Suppressor macrophage treated with lipopolysaccharide for 4 hours (primary cell): ENCODE data around the gene SLC6A20.

Source experiments
- DNase-seq: peaks from one replicate; pipeline ENCODE4 v3.0.0-alpha.2; 2020

Gene SLC6A20, protein sequence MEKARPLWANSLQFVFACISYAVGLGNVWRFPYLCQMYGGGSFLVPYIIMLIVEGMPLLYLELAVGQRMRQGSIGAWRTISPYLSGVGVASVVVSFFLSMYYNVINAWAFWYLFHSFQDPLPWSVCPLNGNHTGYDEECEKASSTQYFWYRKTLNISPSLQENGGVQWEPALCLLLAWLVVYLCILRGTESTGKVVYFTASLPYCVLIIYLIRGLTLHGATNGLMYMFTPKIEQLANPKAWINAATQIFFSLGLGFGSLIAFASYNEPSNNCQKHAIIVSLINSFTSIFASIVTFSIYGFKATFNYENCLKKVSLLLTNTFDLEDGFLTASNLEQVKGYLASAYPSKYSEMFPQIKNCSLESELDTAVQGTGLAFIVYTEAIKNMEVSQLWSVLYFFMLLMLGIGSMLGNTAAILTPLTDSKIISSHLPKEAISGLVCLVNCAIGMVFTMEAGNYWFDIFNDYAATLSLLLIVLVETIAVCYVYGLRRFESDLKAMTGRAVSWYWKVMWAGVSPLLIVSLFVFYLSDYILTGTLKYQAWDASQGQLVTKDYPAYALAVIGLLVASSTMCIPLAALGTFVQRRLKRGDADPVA

DNA sequence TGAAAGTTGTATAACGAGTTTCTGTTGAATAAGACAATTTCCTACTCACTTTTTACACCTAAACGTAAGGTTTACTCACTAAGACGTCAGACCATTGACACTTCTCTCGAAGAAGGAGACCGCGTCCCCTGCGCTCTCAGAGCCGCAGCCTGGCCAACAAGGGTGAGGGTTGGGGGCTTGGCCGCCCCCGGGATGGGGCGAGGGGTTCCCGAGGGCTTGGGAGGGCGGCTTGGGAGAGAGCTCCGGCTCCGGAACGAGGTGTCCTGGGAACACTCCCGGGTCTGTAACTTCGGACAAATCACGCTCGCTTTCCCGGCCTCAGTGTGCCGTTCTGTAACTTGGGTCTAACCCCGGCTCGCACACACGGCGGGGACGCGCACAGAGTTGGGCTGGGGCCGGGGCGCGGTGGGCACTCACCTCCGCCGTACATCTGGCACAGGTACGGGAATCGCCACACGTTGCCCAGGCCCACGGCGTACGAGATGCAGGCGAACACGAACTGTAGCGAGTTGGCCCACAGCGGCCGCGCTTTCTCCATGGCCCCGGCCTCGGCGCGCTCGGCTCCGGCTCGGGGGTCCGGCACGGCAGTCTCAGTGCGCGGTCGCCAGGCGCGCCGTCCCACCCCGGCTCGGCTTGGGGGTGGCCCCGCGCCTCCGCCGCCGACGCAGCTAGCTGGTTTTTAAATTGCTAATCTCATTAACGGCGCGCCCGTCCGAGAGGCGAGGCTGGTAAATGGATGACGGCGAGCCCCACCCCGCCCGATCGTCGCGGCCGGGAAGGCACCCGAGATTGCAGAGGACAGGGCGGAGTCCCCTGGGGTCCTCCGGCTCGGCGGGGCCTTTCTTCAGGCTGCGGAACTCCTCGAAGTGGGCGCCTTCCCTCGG lies at the start of gene SLC6A20:
SLC6A20 (minus strand) TSS at position 655 of the 884 bp plus-strand sequence; CDS start at position 538, 117 bp downstream.
- DNase-seq = peak; percentile 10

DNA sequence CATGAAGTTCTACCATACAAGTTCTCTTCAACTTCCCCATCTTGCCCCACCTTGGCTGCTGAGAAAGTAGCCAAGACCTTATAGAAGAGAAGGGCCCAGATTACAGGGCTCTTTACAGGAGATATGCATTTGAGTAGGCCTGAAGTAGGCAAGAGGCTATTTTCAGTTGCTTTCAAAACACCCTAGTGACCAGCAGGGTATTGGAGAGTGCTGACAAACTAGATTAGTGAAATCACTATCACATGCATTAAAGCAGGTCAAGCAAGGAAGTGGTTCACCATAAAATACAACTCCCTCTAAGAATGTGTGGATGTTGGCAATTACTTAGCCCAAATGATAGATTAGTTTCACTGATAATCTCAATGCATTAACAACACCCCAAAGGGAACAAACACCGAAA lies 48.3 kb upstream of the SLC6A20 start:
- DNase-seq = no peak

DNA sequence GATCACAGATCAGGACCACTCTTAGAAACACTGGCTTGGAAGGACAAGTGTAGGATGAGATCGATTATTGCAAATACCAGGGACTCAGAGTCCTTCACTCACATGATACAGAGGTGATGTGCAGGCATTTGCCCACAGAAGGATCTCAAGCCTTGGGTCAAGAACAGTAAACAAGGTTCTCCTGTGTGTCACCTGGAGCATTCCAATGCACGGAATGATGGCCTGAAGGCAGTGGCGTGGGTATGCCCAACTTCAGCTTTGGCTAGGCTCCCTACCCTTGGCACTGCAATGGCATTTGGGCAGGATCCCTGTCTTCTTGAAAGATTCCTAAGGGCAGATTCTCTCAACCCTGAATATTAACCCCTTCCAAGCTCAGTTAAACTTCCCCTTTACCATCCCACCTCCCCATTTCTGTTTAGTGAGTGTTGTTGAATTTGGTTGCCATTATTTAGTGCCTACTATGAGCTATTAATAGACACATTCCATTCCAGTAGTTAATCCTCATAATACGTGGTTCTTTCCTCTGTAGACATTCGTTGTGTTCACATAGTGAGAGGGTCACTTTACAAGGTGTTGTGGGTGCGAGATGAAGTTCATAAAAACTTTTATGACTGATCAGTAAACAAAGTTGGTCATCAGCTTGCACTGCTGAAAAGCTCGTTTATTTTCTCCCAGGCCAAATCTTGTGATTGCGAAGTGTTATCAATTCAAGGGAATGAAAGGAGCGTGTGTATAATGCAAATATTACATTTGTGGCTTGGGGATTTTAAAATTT lies 46.7 kb upstream of the SLC6A20 start:
- DNase-seq = no peak

DNA sequence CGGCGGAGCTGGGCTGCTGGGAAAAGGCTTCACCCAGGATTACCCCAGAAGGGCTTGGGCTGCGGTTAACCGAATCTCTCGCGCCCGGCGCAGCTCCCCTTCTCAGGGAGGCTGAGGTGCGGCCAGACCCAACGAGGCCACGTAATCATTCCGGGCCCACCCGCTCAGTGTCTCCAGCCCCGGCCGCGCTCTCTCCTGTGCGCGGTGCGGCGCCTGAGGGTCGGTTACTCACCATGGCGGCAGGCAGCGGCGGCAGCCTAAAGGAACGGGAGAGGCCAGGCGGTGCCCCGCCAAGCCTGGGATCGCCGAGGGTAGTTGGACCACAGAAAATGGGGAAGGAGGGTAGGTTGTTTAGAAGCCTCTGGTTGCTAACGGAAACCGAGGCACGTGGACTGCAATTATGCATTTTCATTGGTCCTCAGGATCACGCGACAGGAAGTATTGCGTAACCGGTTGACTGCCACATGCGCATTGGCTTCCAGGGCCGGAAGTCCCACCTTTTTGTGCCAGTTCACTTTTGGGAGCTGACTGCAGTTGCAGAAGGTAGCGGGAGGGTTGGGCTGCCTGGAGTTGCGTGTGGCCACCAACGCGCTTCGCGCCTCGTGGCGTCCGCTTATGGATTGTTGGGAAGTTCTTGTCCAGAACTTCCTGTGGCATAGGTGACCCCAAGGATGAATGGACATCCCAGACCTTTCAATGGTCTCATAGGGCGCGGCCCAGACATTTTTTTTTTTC lies 45.6 kb upstream of the SLC6A20 start, which contains the start of gene LZTFL1:
LZTFL1 (minus strand) TSS at position 363 of the 735 bp plus-strand sequence; CDS start at position 235, 128 bp downstream.
- DNase-seq = peak; percentile 98

DNA sequence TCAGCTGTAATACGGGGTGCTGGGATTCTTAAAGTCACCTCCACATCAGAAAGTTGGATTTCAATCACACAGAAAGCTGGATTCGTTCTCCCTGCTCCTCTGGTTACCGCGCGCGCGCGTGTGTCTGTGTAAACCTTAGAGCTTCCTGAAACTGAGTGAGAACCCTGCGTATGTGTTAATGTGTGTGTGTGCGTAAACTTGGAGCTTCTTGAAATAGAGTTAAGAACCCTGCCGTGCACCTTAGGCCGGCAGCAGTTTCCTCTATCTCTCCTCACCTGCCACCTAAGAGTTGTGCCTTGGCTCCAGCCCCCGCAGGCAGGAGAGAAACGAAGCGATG lies 45.1 kb upstream of the SLC6A20 start:
- DNase-seq = peak; percentile 45

DNA sequence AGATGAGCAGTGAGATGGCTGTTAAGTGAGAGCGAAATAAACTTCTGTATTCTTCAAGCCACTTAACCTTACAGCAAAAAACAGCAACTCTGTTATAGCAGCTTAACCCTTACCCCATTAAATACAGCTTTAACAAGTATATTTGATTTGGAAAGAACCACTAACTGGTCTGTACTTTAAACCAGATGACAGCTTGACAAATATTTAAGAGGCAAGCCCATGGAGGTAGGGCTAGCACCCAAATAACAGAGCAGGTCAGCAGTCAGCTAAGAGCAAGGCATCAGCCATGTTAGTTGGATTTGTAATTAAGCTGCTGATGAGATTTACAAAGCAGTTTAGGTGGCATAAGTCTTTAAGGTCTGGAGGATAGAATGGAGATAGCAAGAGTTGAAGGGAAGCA lies 42.1 kb upstream of the SLC6A20 start:
- DNase-seq = no peak

DNA sequence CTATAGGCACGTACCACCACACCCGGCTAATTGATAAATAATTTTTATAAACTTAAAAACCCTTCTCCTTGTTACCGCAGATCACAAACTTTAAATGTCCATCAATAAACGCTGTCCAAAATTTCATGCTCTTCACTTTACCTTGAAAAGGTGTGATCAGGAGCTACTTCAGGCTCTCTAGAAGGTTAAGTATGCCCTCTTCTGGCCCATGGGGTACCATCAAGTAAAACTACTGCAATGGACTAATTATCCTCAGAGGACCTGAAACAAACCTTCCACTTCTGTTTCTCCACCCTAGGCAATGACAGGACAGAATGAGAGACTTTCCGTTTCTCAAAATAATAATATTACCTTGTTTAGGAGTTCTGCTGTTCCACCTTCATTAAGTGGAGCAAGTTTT lies 36.4 kb upstream of the SLC6A20 start:
- DNase-seq = no peak

DNA sequence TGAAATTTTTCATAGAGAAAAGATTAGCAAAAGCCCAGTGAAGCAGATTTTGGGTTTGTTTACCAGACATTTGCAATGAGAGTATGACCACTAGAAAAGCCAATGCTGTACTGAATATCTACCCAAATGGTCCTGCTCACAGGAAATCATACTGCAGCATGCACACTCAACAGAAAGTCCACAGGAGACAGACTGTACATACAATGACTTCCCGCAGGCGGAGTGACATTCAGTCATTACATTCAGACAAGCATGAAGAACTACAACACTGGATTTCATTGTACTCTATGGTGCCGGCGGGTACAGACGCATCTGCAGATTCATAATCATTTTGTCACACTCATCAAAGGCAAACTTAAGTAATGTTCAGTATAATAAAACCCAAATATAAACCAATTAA lies 33.8 kb upstream of the SLC6A20 start:
- no peak for DNase-seq

DNA sequence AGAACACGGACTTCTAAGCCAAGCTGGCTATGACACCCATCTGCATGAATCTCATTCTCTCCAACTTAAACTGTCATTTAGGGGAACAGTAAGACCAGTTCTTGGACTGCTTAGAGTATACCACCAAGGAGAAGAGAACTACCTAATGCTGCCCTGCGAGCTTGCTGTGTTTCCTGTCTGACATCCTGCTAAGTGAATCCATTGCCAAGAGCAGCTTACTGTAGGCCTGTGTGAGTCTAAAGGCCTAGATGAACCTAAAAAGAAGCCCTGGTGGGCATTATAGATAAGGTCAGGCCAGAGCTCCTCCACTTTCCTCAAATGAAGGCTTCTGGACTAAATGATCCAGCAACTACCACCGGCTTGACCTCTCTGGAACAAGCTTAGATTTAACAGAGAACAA lies 30.6 kb upstream of the SLC6A20 start:
- DNase-seq = no peak

DNA sequence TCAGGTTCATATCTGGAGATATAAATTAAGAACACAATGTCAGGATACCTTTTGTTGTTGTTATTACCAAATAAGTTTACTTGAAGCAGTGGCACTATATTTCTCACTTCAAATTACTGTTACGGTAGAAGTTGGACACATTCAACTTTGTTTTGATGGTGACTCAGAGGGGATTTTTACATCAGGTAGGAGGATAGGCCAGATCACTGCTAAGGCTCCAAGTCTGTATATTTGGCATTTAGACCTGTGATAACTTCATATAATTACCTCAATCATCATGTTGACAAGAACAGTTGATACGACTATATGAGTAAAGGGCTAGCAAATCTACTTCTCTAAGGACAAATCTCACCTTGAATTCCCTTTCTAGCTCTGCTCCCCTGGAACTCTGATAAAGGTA lies 30.0 kb upstream of the SLC6A20 start:
- no peak for DNase-seq

DNA sequence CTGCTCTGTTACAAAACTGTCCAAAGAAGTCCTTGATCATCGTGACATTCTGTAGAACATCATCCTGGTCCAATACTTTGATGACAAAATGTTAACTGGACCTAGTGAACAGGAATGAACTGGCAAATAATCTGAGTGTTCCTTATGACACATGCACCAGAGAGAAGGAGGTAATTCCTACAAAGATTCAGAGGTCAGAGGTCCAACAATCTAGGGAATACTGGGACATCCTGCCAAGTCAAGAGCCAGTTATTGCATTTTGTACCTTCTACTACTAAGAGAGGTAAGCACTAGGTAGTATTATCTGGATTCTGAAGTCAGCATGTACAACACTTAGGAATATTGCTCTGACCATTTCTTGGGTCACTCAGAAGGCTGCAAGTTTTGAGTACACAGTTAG lies 24.8 kb upstream of the SLC6A20 start:
- DNase-seq = no peak

DNA sequence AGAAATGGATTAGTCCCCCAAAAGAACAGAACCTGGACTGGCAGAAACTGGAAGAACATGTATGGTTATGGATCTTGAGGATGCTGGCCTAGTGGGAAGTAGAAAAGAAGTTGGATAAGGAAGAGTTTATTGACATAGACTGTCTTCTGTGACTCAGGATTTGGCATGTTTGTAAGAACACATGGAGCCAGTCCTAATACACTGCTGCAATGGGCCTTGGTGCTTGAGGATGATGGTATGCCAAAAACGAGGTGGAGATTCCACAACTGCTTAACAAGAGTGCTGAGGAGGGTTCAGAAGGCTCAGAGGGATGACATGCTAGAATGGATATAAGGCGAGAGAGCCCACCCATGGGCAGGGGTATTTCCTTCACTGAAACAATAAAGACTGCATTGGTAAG lies 23.2 kb upstream of the SLC6A20 start:
- no peak for DNase-seq

DNA sequence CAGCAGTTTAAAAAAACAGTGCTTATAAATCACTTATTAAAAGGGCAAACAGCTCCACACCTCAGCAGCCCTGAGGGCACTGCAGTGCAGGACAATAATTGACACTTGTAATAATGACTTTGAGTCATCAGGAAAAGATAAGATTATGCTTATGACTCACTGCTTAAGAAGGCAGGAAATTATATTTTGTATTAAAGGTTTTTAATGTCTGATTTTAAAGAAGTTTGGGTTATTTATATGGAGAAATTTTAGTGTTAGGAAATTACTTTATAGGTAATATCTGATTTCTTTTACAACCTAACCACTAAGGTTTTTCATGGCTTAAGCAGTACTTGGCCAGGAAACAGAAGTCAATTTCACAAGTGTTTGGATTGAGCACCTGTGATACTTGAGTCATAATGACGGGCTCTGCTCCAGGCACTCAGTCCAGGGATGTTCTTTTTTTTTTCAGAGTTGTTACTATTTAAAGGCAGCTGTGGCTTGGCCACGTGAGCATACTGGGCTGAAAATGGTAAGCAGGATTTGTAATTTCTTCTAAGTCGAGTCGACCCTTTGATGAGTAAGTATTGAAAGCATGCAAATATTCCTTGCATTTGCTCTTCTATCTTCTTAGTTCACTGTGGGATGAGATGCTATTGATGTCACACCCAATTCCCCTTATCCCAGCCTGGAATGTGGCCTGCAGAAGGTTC lies 21.6 kb upstream of the SLC6A20 start:
- DNase-seq = no peak

DNA sequence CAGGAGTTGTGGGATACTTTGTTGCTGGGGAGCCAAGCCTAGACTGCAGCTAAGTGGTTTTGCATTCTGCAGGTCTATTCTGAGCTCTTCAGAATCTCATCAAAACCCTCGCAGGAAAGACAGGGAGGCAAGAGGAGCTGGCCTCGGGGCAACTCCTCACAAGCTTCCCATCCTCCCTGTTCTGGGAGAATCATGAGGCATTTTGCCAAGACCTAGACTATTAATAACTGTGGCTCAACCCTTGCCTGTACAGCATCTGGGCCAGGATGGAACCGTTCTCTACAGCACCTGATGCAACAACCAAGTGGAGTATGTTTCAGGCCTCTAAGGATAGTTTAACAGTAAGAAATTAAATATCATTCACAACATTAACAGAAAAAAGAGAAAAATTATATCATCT lies 20.2 kb upstream of the SLC6A20 start:
- no peak for DNase-seq

DNA sequence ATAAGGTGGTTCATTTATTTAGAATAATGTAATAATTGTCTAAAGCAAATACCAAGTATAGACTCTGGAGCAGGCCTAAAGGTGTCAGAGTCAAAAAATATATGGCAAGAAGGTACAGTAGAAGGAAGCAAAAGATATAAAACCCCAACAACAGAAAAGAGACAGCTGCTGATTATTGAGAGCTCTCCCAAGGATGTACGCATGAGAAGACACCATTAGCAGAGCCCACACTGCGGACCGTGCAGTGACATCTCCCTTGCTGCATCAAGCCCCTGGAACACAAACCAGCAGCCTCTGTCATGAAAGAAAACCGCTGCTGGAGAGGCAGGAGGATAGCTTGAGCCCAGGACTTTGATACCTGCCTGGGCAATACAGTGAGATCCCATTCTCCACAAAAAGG lies 18.0 kb upstream of the SLC6A20 start:
- no peak for DNase-seq

DNA sequence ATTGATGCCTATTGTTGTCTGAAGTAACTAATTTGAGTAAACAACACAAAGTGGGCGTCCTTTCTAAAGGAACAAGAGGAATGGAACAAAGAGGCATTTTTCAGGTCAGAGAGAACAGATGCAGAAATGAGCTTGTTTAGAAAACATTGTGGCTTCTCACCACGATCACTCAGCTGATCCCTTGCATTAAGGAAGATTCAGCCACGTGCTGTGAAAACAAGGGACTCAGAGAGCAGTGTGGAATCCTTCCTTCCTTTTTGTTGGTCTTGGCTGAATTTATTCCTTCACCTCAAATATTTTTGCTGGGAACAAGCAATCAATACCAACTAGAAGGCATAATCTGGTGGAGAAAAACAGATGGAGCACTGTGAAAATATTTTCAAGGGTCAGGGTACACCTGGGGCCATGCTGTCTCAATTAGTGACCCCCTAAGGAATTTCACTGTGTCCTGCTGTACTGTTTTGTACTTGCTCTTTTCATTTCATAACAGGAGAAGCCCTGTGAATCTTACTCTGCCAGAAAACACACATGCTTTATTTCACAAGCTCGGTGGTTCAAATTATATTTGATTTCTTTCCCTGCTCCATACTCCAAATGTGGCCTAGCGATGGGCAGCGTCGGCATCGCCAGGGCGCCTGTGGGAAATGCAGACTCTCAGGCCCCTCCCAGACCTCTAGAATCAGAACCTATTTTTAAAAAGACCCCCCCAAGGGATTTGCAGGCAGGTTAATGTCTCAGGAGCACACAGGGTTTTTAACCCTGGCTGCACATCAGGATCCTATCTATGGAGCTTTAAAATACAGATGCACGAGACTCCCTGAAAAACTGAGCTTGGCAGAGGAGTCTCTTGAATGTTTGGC lies 11.6 kb upstream of the SLC6A20 start:
- DNase-seq = no peak

DNA sequence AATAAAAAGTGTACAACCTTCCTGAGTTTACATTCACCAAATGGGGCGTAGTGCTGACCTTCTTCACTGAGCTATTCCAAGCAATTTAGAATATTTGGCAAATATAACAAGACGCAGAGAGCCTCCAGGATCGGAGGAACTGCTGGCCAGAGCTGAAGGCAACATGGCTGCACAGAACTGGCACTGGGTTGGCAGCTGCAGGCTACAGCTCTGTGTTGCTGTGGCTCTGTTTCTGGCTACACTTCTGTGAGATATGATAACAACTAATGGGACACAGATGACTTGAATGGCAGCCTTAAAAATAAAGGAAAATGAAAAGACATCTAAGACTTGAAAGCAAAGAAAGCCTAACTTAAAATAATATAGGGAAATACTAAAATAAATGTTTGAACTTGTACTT lies 10.8 kb upstream of the SLC6A20 start:
- DNase-seq = no peak

DNA sequence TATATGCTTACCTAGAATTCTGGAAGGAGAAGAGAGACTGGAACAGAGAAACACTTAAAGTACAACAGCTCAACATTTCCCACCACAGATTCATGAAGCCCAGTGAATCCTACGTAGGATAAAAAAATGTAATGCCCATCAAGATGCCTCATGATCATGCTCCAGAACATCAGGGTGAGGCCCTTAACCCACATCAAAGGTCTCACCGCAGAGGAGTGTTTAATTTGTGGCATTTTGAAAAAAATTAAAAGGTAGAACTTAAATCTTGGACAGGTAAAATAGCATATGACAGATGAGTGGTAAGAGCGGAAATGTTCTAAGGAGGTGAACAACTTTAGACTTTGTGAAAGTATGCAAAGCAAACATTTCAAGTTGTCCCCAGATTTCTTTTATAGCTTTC lies 9.7 kb upstream of the SLC6A20 start:
- DNase-seq = no peak

DNA sequence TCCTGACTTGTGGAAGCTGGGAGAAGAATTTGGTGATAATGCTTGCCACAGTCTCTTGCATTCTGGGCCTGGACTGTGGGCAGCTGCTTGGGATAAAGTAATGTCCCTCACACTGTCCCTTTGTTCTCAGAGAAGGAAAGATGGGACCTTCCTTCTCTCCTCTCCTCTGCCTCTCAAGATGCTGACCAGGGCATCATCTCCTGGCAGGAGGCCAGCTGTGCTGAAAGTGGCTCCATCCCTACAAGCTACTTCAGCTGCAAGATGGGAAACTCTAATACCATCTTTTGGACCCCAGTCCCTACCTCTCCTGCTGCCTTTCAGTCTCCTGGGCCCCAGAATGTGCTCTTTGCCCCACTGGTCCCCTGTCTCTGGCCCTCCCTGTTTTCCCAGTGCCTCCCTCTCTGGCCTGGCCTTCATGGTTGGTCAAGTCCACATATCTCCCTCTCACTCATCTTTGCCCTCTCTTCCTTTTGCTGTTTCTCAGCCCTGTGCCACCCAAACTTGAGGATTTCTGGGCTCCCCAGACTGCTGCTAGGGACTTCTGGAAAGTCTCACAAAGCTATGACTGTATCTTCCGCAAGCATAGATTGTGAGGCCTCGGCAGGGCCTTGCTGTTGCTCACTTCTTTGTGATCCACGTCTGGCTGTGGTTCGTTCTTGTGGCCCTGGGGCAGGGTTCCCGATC lies 7.1 kb upstream of the SLC6A20 start:
- no peak for DNase-seq

DNA sequence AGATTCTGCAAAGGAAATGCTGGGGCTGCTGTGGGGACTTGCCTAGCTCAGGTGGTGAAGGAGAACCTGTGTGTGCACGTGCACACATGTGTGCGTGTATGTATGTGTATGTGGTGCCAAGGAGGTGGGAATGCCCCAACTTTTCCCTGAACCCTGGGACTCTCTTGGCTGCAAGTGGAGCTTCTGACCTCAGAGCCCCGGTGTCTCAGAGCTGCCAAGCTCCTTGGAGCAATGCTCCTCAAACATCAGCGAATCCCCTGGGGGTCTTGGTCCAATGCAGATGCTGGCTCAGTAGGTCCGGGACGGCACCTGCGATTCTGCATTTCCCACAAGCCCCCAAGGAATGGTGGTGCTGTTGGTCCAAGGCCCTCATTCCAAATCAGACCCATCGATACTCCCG lies 5.8 kb upstream of the SLC6A20 start:
- DNase-seq = no peak
